Endothelial cell (in vitro differentiated cells): ENCODE results near the gene KCNH8. TPM values are rescaled to one million over a fixed set of nuclear protein-coding genes. Genes with fewer than 3 reads are reported as not detected.

Experiments used
- DNase-seq: peaks from one replicate; pipeline ENCODE4 v3.0.0; 2021; ENCODE audit warnings: low spot score
- H3K27ac Mint-ChIP-seq: one replicate; pipeline ENCODE4 v1.8.0; 2021; ENCODE audit warnings: mixed read lengths, inconsistent platforms; ENCODE audit not compliant: unreplicated experiment
- H3K27me3 Mint-ChIP-seq: one replicate; pipeline ENCODE4 v1.8.0; 2021; ENCODE audit warnings: mild to moderate bottlenecking, moderate library complexity, mixed read lengths, inconsistent platforms; ENCODE audit not compliant: unreplicated experiment
- H3K36me3 Mint-ChIP-seq: one replicate; pipeline ENCODE4 v1.8.0; 2021; ENCODE audit warnings: mild to moderate bottlenecking, low read depth, mixed read lengths, inconsistent platforms; ENCODE audit not compliant: unreplicated experiment
- H3K4me1 Mint-ChIP-seq: one replicate; pipeline ENCODE4 v1.8.0; 2021; ENCODE audit warnings: mild to moderate bottlenecking, mixed read lengths, inconsistent platforms; ENCODE audit not compliant: unreplicated experiment
- H3K4me3 Mint-ChIP-seq: one replicate; pipeline ENCODE4 v1.8.0; 2021; ENCODE audit warnings: mild to moderate bottlenecking, mixed read lengths, inconsistent platforms; ENCODE audit not compliant: unreplicated experiment
- H3K9me3 Mint-ChIP-seq: one replicate; pipeline ENCODE4 v1.8.0; 2021; ENCODE audit warnings: mixed read lengths, inconsistent platforms; ENCODE audit not compliant: unreplicated experiment
- total RNA-seq: library from RNA; stranded (reverse); fragmentation: NEBNext Ultra II Directional; extraction: Animal tissue kit (Norgen Biotek cat#: 25700); gene quantifications from one replicate; pipeline ENCODE4 v1.2.1, GENCODE V29; 2021; ENCODE audit not compliant: unreplicated experiment
- TF ChIP-seq, protein P1 (sequence below): fragments of 200-600 bp; sonication (generic); IDR thresholded peaks from one replicate; pipeline ENCODE4 v1.5.0; 2021; ENCODE audit warnings: antibody characterized with exemption; ENCODE audit not compliant: unreplicated experiment

KCNH8 gene
- total RNA-seq, 1 donor from 2014 or later: 1.3 TPM

DNA sequence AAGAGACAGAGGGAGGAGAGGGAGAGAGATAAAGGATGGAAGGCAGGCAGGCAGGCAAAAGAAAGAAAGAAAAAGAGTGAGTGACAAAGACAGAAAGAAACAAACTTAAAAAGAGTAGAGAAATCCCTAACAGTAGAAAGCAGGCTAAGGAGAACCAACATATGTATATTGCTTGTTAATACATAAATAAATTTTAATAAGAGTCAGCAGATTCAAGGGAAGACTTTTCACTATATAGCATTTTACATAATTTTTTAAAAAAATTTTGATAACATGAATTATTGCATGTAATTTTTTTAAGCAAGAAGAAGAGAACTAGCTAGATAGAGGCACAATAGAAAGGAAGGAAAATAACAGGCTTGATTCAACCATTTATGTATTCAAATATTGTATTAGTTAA, 291.6 kb downstream of the KCNH8 start:
- no peaks in the 10 kb centered on the region for H3K9me3 Mint-ChIP-seq
- DNase-seq: no peak
- no peaks in the 10 kb centered on the region for H3K4me1 Mint-ChIP-seq
- no peak overlapping the region for H3K27ac Mint-ChIP-seq
- no peaks in the 10 kb centered on the region for H3K36me3 Mint-ChIP-seq
- H3K4me3 Mint-ChIP-seq: no peak overlapping the region
- H3K27me3 Mint-ChIP-seq: peaks cover 1% of the 10 kb centered on the region
- TF ChIP-seq, protein P1, sequence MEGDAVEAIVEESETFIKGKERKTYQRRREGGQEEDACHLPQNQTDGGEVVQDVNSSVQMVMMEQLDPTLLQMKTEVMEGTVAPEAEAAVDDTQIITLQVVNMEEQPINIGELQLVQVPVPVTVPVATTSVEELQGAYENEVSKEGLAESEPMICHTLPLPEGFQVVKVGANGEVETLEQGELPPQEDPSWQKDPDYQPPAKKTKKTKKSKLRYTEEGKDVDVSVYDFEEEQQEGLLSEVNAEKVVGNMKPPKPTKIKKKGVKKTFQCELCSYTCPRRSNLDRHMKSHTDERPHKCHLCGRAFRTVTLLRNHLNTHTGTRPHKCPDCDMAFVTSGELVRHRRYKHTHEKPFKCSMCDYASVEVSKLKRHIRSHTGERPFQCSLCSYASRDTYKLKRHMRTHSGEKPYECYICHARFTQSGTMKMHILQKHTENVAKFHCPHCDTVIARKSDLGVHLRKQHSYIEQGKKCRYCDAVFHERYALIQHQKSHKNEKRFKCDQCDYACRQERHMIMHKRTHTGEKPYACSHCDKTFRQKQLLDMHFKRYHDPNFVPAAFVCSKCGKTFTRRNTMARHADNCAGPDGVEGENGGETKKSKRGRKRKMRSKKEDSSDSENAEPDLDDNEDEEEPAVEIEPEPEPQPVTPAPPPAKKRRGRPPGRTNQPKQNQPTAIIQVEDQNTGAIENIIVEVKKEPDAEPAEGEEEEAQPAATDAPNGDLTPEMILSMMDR: no peak

DNA sequence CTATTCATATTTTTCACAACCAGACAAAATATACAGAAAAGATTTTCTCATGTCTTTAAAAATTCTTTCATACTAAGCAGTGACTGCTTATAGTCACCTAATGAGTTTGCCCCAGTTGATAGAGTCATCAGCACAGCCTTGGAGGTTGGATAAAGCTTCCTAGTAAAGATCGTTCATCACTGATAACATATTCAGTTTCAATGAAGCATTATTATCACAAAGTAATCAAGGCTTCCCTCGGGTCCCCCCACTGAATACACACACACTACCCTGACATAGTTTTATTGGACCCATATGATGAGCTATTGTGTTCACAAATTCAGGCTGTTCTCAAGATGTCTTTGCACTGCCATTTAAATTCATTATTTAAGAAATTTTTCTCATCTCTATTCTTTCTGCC, 297.8 kb downstream of the KCNH8 start:
- Mint-ChIP-seq H3K27ac (no peak overlapping the region), H3K4me3 (no peak overlapping the region), H3K4me1 (no peaks in the 10 kb centered on the region), H3K9me3 (no peaks in the 10 kb centered on the region), H3K36me3 (no peaks in the 10 kb centered on the region), H3K27me3 (no peaks in the 10 kb centered on the region)
- no peak for DNase-seq
- TF ChIP-seq, protein P1: no peak

DNA sequence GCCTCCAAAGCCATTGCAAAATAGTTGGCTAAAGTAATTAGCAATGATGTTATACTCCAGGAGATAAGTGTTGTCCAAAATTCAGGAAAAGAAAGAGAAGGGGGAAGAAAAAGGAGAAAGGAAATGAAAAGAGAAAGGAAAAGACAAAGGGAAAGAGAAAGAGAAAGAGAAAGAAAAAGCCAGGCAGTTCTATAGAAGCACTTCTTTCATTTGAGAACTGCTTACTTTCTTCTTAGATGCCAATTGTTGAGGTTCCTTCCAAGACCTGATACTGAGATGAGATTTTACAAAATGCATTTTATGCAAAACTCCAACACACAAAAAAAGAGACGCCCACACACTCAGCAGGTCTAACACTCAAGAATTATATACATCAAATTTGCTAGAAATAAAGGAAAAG, 298.4 kb downstream of the KCNH8 start:
- DNase-seq: no peak
- Mint-ChIP-seq H3K9me3 (no peaks in the 10 kb centered on the region), H3K27me3 (no peaks in the 10 kb centered on the region), H3K4me3 (no peak overlapping the region), H3K27ac (no peak overlapping the region), H3K36me3 (no peaks in the 10 kb centered on the region), H3K4me1 (no peaks in the 10 kb centered on the region)
- TF ChIP-seq, protein P1: no peak

DNA sequence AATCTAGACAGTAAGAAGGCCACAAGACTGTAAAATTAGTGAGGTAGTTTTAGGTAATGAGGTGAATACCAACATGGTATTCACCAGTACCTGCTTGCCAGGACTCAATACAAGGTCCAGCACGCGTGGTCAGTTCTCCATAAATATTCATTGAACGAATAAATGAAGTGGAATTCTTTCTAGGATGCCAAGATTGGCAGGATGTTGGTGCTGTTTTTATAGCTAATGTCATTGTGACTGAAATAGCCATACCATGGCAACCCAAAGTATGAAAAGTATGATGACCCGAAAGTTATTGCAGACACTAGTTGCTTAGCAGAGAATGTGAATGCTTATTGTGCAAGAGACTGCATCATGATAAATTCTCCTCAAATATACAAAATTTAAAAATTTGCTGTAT, 307.2 kb downstream of the KCNH8 start:
- no peak for DNase-seq
- H3K27me3 Mint-ChIP-seq: no peaks in the 10 kb centered on the region
- no peak overlapping the region for H3K27ac Mint-ChIP-seq
- TF ChIP-seq, protein P1: no peak
- H3K4me3 Mint-ChIP-seq: no peak overlapping the region
- H3K4me1 Mint-ChIP-seq: no peaks in the 10 kb centered on the region
- H3K36me3 Mint-ChIP-seq: no peaks in the 10 kb centered on the region
- no peaks in the 10 kb centered on the region for H3K9me3 Mint-ChIP-seq

DNA sequence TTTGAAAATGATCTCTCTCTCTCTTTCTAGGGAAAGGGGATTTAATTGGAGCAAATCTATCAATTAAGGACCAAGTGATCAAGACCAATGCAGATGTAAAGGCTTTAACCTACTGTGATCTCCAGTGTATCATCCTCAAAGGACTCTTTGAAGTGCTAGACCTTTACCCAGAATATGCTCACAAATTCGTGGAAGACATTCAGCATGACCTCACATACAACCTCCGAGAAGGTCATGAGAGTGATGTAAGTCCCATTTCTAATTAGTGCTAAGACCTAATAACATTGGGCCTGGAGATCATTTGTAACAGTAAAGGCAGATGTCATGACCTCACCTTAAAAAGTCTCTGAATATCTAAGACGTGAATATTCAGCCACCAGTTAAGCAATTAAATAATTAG, 308.4 kb downstream of the KCNH8 start:
- H3K4me3 Mint-ChIP-seq: no peak overlapping the region
- no peaks in the 10 kb centered on the region for H3K4me1 Mint-ChIP-seq
- H3K36me3 Mint-ChIP-seq: no peaks in the 10 kb centered on the region
- no peaks in the 10 kb centered on the region for H3K9me3 Mint-ChIP-seq
- no peak overlapping the region for H3K27ac Mint-ChIP-seq
- TF ChIP-seq, protein P1: no peak
- DNase-seq: no peak
- no peaks in the 10 kb centered on the region for H3K27me3 Mint-ChIP-seq
